ENCODE data around the gene ARMC3.

- TF ChIP-seq FOXP2 (optimal IDR thresholded peaks at IDR 0.05; ENCODE audit: control extremely low read depth, extremely low read length, insufficient read depth) (no peak), POLR2AphosphoS5 (IDR thresholded peaks at IDR 0.05; ENCODE audit: borderline replicate concordance, low read depth, low read length) (no peak), EZH2 (IDR thresholded peaks at IDR 0.05) (no peak)
Measured at GRCh38 chr10:22911067-22911466, 16.8 kb upstream of the ARMC3 start.
